Thyroid gland (tissue), 4 donors: ENCODE results near the gene TTC16. TPM values are rescaled to one million over a fixed set of nuclear protein-coding genes. Genes with fewer than 3 reads are reported as not detected.

Source experiments
- DNase-seq, 2 donors: peaks; one replicate each; pipeline ENCODE4 v3.0.0-alpha.2; 2019
- H3K27ac ChIP-seq, 3 donors: fragments of 200-600 bp; sonication (generic); 1 replicate in 2 of 3; 2 replicates in 1 of 3; pipeline ENCODE4 v1.5.1; 2016 to 2019; ENCODE audit warnings: mild to moderate bottlenecking in 1 of 3, moderate library complexity in 1 of 3
- H3K27me3 ChIP-seq: fragments of 200-600 bp; sonication (generic); one replicate; pipeline ENCODE4 v1.5.1; 2019
- H3K36me3 ChIP-seq, 2 donors: fragments of 200-600 bp; sonication (generic); one replicate each; pipeline ENCODE4 v1.5.1; 2016 to 2019
- H3K4me1 ChIP-seq, 2 donors: fragments of 200-600 bp; sonication (generic); one replicate each; pipeline ENCODE4 v1.5.1; 2017 to 2019
- H3K4me3 ChIP-seq, 3 donors: fragments of 200-600 bp; sonication (generic); replicated peaks in 1 of 3; 1 replicate in 2 of 3; 2 replicates in 1 of 3; pipeline ENCODE4 v1.5.1; 2016; ENCODE audit warnings: mild to moderate bottlenecking in 1 of 3
- H3K9me3 ChIP-seq: fragments of 200-600 bp; sonication (generic); one replicate; pipeline ENCODE4 v1.5.1; 2017
- POLR2A ChIP-seq, 2 donors: fragments of 450-650 bp; IDR thresholded peaks; one replicate each; pipeline ENCODE4 v1.6.1; 2017; ENCODE audit warnings: antibody characterized with exemption in 2 of 2, mild to moderate bottlenecking in 2 of 2, moderate library complexity in 1 of 2
- WGBS, 2 donors: methylation state at CpG; one replicate each; pipeline ENCODE4 v1.1.5; 2017; 5-methylcytosine and 5-hydroxymethylcytosine counted together
- intact Hi-C: fragments of 100-400 bp; cut with DNase I; formaldehyde crosslinking; loops from one replicate; pipeline ENCODE4 v1.15.1; 2023
- total RNA-seq, 4 donors: library from RNA; depleted of rRNA; stranded (reverse); fragments of >200 nt; gene quantifications; one replicate each; pipeline ENCODE4 v1.2.3, GENCODE V29; 2016
- TF ChIP-seq, protein P1 (sequence below), 6 experiments: fragments of 200-600 bp in 3 of 6; fragments of 450-650 bp in 3 of 6; sonication (generic) in 3 of 6; IDR thresholded peaks; one replicate each; pipeline ENCODE4 v1.5.1; 2016 to 2019; ENCODE audit warnings: antibody characterized with exemption in 6 of 6, mild to moderate bottlenecking in 2 of 6, inconsistent platforms in 1 of 6, moderate library complexity in 1 of 6

Gene TTC16
- total RNA-seq, 4 donors from 2014 or later = 0.40 to 0.45 (median 0.44) TPM; not detected in 1

DNA sequence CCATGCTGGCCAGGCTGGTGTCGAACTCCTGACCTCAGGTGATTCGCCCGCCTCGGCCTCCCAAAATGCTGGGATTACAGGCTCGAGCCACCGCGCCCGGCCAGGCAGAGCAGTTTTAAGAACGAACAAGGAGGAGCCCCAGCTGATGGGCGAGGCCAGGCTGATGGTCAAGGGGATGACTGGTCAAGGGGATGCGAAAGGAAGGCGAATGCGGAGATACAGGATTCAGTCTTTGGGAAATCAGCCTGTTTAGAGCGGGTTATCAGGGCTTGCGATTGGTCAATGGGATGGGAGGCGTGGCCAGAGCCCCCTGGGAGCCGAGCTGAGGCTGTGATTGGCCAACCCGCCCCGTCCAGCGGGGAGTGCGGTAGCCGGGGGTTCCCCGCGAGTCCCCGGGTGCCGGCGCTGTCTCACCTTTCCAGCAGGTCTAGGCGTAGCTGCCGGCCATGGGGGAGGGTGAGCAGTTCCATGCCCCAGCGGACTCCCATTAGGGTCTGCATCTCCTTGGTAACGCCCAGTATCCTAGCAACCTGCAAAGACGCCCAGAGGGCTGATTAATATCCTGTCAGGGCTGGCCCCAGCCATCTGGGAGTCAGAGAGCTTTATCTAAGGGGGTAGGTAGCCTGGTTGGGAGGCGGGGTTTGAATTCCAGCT, 26.7 kb downstream of the TTC16 start:
- Histone ChIP-seq H3K4me1 (peaks cover 7% of the 10 kb centered on the region in 2 donors), H3K27me3 (no peaks in the 10 kb centered on the region), H3K9me3 (no peaks in the 10 kb centered on the region), H3K36me3 (peaks cover 0 to 18% of the 10 kb centered on the region in 2 donors), H3K4me3 (no peak overlapping the region), H3K27ac (no peak overlapping the region)
- 37 to 40% methylated on average over 32 to 33 of the region's 33 CpGs for WGBS, 2 donors
- DNase-seq = no peak
- TF ChIP-seq POLR2A (IDR thresholded peaks at IDR 0.05) = no peak
- TF ChIP-seq, protein P1, sequence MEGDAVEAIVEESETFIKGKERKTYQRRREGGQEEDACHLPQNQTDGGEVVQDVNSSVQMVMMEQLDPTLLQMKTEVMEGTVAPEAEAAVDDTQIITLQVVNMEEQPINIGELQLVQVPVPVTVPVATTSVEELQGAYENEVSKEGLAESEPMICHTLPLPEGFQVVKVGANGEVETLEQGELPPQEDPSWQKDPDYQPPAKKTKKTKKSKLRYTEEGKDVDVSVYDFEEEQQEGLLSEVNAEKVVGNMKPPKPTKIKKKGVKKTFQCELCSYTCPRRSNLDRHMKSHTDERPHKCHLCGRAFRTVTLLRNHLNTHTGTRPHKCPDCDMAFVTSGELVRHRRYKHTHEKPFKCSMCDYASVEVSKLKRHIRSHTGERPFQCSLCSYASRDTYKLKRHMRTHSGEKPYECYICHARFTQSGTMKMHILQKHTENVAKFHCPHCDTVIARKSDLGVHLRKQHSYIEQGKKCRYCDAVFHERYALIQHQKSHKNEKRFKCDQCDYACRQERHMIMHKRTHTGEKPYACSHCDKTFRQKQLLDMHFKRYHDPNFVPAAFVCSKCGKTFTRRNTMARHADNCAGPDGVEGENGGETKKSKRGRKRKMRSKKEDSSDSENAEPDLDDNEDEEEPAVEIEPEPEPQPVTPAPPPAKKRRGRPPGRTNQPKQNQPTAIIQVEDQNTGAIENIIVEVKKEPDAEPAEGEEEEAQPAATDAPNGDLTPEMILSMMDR (IDR thresholded peaks at IDR 0.05) = no peak
- intact Hi-C loops = no loop called here

DNA sequence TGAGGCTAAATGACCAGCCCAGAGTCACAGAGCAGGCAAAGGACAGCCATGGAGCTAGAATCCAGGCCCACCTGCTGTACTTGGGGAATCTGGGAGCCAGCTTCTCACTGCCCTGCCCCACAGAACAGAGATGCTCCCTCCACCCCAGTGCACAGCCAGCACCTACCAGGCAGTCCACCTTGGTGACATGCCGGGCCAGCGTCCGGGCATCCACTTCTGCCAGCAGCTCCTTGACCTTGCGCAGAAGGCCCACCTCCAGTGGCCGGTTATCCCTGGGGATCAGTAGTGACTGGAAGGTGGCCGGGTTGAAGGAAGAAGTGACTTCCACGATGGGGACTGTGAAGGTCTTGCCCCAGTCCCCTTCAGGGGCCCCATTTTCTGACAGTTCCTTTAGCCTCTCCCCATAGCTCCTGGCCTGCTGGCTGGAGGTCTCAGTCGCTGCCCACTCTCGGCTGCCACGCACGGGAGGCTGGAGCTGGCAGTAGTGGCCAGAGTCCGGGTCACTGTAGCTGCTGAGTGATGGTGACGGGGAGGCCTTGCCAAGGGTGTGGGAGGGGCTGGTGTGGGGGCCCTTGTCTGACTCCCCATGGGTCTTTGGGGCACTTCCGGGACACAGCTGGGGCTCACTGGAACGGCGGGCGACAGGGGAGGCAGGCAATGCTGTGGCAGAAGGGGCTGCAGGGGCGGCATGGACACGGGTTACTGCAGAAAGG, 28.7 kb downstream of the TTC16 start:
- 88 to 96% methylated on average over 15 to 18 of the region's 19 CpGs for WGBS, 2 donors
- no peak overlapping the region for H3K4me3 ChIP-seq
- intact Hi-C loops = no loop called here
- peaks cover 0 to 18% of the 10 kb centered on the region in 2 donors for H3K36me3 ChIP-seq
- H3K9me3 ChIP-seq = no peaks in the 10 kb centered on the region
- TF ChIP-seq, protein P1 (IDR thresholded peaks at IDR 0.05) = no peak
- TF ChIP-seq POLR2A (IDR thresholded peaks at IDR 0.05) = no peak
- H3K27ac ChIP-seq = no peak overlapping the region
- H3K4me1 ChIP-seq = peaks cover 7% of the 10 kb centered on the region in 2 donors
- no peak for DNase-seq
- no peaks in the 10 kb centered on the region for H3K27me3 ChIP-seq

DNA sequence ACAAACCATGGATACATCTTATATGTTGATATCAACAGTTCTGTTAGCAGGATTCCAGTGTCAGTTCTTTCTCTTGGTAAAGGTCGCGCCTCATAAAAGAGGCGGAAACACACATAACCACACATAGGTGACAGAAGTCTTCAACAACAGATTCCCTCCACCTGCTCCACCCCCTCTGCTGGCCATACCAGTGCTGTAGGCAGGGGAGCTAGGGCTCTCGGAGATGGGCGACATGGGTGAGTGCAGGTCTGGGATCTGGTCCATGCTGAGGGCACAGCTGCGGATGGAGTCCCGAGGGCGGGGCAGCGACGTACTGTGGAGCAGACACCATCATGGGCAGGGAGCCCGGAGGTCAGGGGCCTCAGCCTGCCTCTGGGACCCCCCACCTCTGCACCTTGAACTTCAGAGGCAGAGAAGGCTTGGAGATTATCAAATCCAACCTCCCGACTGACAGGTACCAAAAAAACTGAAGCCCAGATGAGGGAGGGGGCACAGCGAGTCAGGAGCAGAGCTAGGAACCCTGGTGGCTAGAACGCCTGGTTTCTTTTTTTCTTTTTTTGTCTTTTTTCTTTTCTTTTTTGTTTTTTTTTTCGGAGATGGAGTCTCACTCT, 31.2 kb downstream of the TTC16 start:
- H3K9me3 ChIP-seq = no peaks in the 10 kb centered on the region
- no peak for DNase-seq
- H3K27ac ChIP-seq = no peak overlapping the region
- WGBS, 2 donors = 62 to 67% methylated on average over 10 to 15 of the region's 15 CpGs
- intact Hi-C loops = no loop called here
- H3K36me3 ChIP-seq = peaks cover 0 to 15% of the 10 kb centered on the region in 2 donors
- TF ChIP-seq, protein P1 (IDR thresholded peaks at IDR 0.05) = no peak
- no peak for TF ChIP-seq POLR2A (IDR thresholded peaks at IDR 0.05)
- peaks cover 2% of the 10 kb centered on the region in 2 donors for H3K4me1 ChIP-seq
- H3K4me3 ChIP-seq = no peak overlapping the region
- no peaks in the 10 kb centered on the region for H3K27me3 ChIP-seq

DNA sequence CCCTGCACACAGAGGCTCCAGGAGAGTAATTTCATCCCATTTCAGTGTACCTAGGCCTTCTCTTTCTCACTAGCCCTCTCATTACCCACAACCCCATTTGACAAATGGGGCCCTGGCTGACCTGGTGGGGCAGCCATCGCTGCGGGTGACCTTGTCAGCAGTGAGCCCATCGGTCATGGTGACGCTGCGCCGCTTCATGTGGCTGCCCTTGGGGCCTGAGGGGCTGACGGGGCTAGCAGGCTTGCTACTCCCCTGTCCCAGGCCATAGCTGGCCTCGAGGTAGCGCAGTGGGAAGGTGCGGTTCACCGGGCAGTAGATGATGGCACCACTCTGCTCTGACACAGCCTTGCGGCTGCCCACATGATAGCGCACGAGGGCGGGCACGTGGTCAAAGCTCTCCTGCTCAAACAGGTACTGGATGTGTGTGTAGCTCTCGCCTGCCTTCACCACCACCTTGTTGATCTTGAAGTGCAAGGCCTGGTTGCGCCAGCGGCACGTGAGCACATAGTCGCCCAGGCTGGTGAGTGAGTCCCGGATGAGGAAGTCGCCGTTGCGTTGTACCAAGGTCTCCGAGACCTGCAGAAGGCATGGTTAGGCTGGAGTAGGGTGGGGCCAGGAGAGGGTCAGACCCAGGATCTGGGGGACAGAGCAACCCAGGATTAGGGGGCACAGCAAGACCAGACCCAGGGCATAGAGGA, 33.4 kb downstream of the TTC16 start:
- peaks cover 0 to 1% of the 10 kb centered on the region in 2 donors for H3K4me1 ChIP-seq
- DNase-seq = no peak
- no peak overlapping the region for H3K27ac ChIP-seq
- H3K36me3 ChIP-seq = peaks cover 0 to 6% of the 10 kb centered on the region in 2 donors
- H3K9me3 ChIP-seq = no peaks in the 10 kb centered on the region
- TF ChIP-seq, protein P1 (IDR thresholded peaks at IDR 0.05) = no peak
- TF ChIP-seq POLR2A (IDR thresholded peaks at IDR 0.05) = no peak
- WGBS, 2 donors = 89 to 94% methylated on average over 22 to 26 of the region's 26 CpGs
- intact Hi-C loops = no loop called here
- no peaks in the 10 kb centered on the region for H3K27me3 ChIP-seq
- no peak overlapping the region for H3K4me3 ChIP-seq
